IMR-90 (cell line): ENCODE results near the gene SERHL2. TPM values are rescaled to one million over a fixed set of nuclear protein-coding genes. Genes with fewer than 3 reads are reported as not detected.

Experiments
- ATAC-seq: fragments of 200-7000 bp; cut with Tn5 transposase; 2 replicates; pipeline ENCODE4 v1.9.1; 2020; ENCODE audit warnings: low read depth, mild to moderate bottlenecking, moderate library complexity
- BruUV-seq: library from RNA; stranded (reverse); fragments of 400-500 nt; replicated peaks from 2 replicates; lab custom pipeline; 2021; lab: Mats Ljungman, UMichigan
- CTCF ChIA-PET: fragments of 300-600 bp; formaldehyde crosslinking; extraction: SDS; loops from one replicate; lab custom pipeline; 2021; ENCODE audit warnings: antibody characterized with exemption; lab: Yijun Ruan, JAX
- POLR2A ChIA-PET: fragments of 300-600 bp; sonication (Branson Sonifier 250); formaldehyde crosslinking; loops from one replicate; lab custom pipeline; 2022; ENCODE audit warnings: antibody characterized with exemption; ENCODE audit not compliant: unreplicated experiment; lab: Charles Lee
- DNase-seq: peaks from one replicate; pipeline ENCODE4 v3.0.0; 2013
- H2AFZ ChIP-seq: replicated peaks from 2 replicates; pipeline ENCODE3; 2013; ENCODE audit warnings: low read length, mild to moderate bottlenecking; ENCODE audit not compliant: poor library complexity
- H2AK5ac ChIP-seq: 2 replicates; pipeline ENCODE4 v1.6.1; 2013; ENCODE audit warnings: low read depth, low read length, inconsistent platforms
- H2AK9ac ChIP-seq: replicated peaks from 2 replicates; pipeline ENCODE3; 2013; ENCODE audit warnings: mild to moderate bottlenecking, low read depth, low read length, moderate library complexity; ENCODE audit not compliant: poor library complexity
- H2BK120ac ChIP-seq: 2 replicates; pipeline ENCODE4 v1.6.1; 2013; ENCODE audit warnings: low read depth, low read length, inconsistent platforms
- H2BK15ac ChIP-seq: 3 replicates; pipeline ENCODE4 v1.6.1; 2013; ENCODE audit warnings: low read depth, low read length, inconsistent platforms
- H2BK20ac ChIP-seq: 2 replicates; pipeline ENCODE4 v1.6.1; 2013; ENCODE audit warnings: low read depth, mild to moderate bottlenecking, inconsistent platforms, low read length, moderate library complexity
- H2BK5ac ChIP-seq: 2 replicates; pipeline ENCODE4 v1.6.1; 2013; ENCODE audit warnings: mild to moderate bottlenecking, low read depth, low read length, inconsistent platforms; ENCODE audit not compliant: poor library complexity, severe bottlenecking
- H3K14ac ChIP-seq: replicated peaks from 2 replicates; pipeline ENCODE4 v1.6.1; 2013; ENCODE audit warnings: low read depth, low read length, inconsistent platforms
- H3K18ac ChIP-seq: 2 replicates; pipeline ENCODE4 v1.6.1; 2013; ENCODE audit warnings: low read depth, low read length, control low read depth
- H3K23ac ChIP-seq: 2 replicates; pipeline ENCODE4 v1.6.1; 2013; ENCODE audit warnings: low read depth, low read length, inconsistent platforms
- H3K27ac ChIP-seq: 2 replicates; pipeline ENCODE4 v1.5.1; 2013; ENCODE audit warnings: mild to moderate bottlenecking, control low read depth, low read length; ENCODE audit not compliant: insufficient read depth
- H3K27me3 ChIP-seq: 2 replicates; pipeline ENCODE4 v1.6.1; 2013; ENCODE audit warnings: low read length; ENCODE audit not compliant: control insufficient read depth, insufficient read depth
- H3K36me3 ChIP-seq: 2 replicates; pipeline ENCODE4 v1.6.1; 2013; ENCODE audit warnings: low read length, mixed read lengths; ENCODE audit not compliant: control insufficient read depth, insufficient read depth
- H3K4ac ChIP-seq: 2 replicates; pipeline ENCODE4 v1.6.1; 2013; ENCODE audit warnings: low read depth, low read length, inconsistent platforms
- H3K4me1 ChIP-seq: 2 replicates; pipeline ENCODE4 v1.6.1; 2013; ENCODE audit warnings: low read length, mixed read lengths; ENCODE audit not compliant: control insufficient read depth, insufficient read depth
- H3K4me2 ChIP-seq: 2 replicates; pipeline ENCODE4 v1.6.1; 2013; ENCODE audit warnings: low read depth, mild to moderate bottlenecking, control low read depth, low read length, moderate library complexity
- H3K4me3 ChIP-seq: 2 replicates; pipeline ENCODE4 v1.5.1; 2013; ENCODE audit warnings: low read depth, mild to moderate bottlenecking, control low read depth, low read length, moderate library complexity; ENCODE audit not compliant: insufficient read depth
- H3K56ac ChIP-seq: 2 replicates; pipeline ENCODE4 v1.6.1; 2013; ENCODE audit warnings: low read length, inconsistent platforms; ENCODE audit not compliant: insufficient read depth; ENCODE audit errors: extremely low read depth
- H3K79me1 ChIP-seq, 2 experiments: 2 replicates each; pipeline ENCODE4 v1.6.1; 2013; ENCODE audit warnings: low read length in 2 of 2, inconsistent platforms in 1 of 2, low read depth in 1 of 2
- H3K9ac ChIP-seq: 2 replicates; pipeline ENCODE4 v1.6.1; 2013; ENCODE audit warnings: low read depth, low read length, control low read depth
- H3K9me1 ChIP-seq: 2 replicates; pipeline ENCODE4 v1.6.1; 2013; ENCODE audit warnings: low read length, inconsistent platforms; ENCODE audit not compliant: insufficient read depth
- H3K9me3 ChIP-seq: 2 replicates; pipeline ENCODE4 v1.6.1; 2013; ENCODE audit warnings: low read length; ENCODE audit not compliant: control insufficient read depth, insufficient read depth
- H4K20me1 ChIP-seq: 2 replicates; pipeline ENCODE4 v1.6.1; 2013; ENCODE audit warnings: low read length, inconsistent platforms; ENCODE audit not compliant: insufficient read depth
- H4K5ac ChIP-seq: 2 replicates; pipeline ENCODE4 v1.6.1; 2013; ENCODE audit warnings: mild to moderate bottlenecking, low read depth, low read length, control low read depth
- H4K8ac ChIP-seq, 2 experiments: 2 replicates each; pipeline ENCODE4 v1.6.1; 2013; ENCODE audit warnings: low read depth in 2 of 2, low read length in 2 of 2, control low read depth in 1 of 2, inconsistent platforms in 1 of 2
- H4K91ac ChIP-seq: 2 replicates; pipeline ENCODE4 v1.6.1; 2013; ENCODE audit warnings: low read depth, low read length, inconsistent platforms; ENCODE audit not compliant: insufficient read depth
- BHLHE40 ChIP-seq: fragments of 150-350 bp; IDR thresholded peaks from 2 replicates; pipeline ENCODE4 v1.6.1; 2016; ENCODE audit warnings: mild to moderate bottlenecking, low read depth, low read length
- CEBPB ChIP-seq: IDR thresholded peaks from 2 replicates; pipeline ENCODE4 v1.6.1; 2012; ENCODE audit warnings: low read depth, low read length, improper control_type of control experiment
- CTCF ChIP-seq: conservative IDR thresholded peaks from 2 replicates; pipeline ENCODE4 v1.5.1; 2012; ENCODE audit warnings: mild to moderate bottlenecking, low read depth, low read length, improper control_type of control experiment
- FOS ChIP-seq: fragments of 150-350 bp; IDR thresholded peaks from 2 replicates; pipeline ENCODE4 v1.6.1; 2016; ENCODE audit warnings: low read depth, low read length
- MAZ ChIP-seq: IDR thresholded peaks from 2 replicates; pipeline ENCODE4 v1.6.1; 2012; ENCODE audit warnings: low read depth, mild to moderate bottlenecking, low read length, improper control_type of control experiment, moderate library complexity, borderline replicate concordance
- MXI1 ChIP-seq: IDR thresholded peaks from 2 replicates; pipeline ENCODE4 v1.6.1; 2012; ENCODE audit warnings: low read depth, mild to moderate bottlenecking, low read length, moderate library complexity, borderline replicate concordance
- POLR2A ChIP-seq: IDR thresholded peaks from 2 replicates; pipeline ENCODE4 v1.6.1; 2012; ENCODE audit warnings: mild to moderate bottlenecking, low read depth, low read length
- RAD21 ChIP-seq: IDR thresholded peaks from 2 replicates; pipeline ENCODE4 v1.6.1; 2012; ENCODE audit warnings: low read length, improper control_type of control experiment
- RCOR1 ChIP-seq: IDR thresholded peaks from 2 replicates; pipeline ENCODE4 v1.6.1; 2012; ENCODE audit warnings: mild to moderate bottlenecking, low read length, improper control_type of control experiment; ENCODE audit not compliant: insufficient replicate concordance
- RFX5 ChIP-seq: IDR thresholded peaks from 2 replicates; pipeline ENCODE4 v1.8.0; 2012; ENCODE audit warnings: low read depth, mild to moderate bottlenecking, low read length, moderate library complexity
- SMC3 ChIP-seq: fragments of 150-350 bp; IDR thresholded peaks from 2 replicates; pipeline ENCODE4 v1.6.1; 2016; ENCODE audit warnings: low read depth, mild to moderate bottlenecking, antibody characterized with exemption, low read length, moderate library complexity
- USF2 ChIP-seq: fragments of 150-350 bp; IDR thresholded peaks from 2 replicates; pipeline ENCODE4 v1.6.1; 2017; ENCODE audit warnings: mild to moderate bottlenecking, antibody characterized with exemption, low read length, low read depth
- WGBS, 2 experiments: methylation state at CpG; one replicate each; pipeline versions ENCODE4 v1.1.5 to v1.1.7; 2013; ENCODE audit warnings: missing lambda C conversion rate in 2 of 2; ENCODE audit not compliant: insufficient read length in 1 of 2; ENCODE audit errors: extremely low coverage in 2 of 2; 5-methylcytosine and 5-hydroxymethylcytosine counted together
- dilution Hi-C: fragments of 300-500 bp; cut with HindIII; formaldehyde crosslinking; loops from one replicate; pipeline ENCODE4 v1.14.3; 2018; ENCODE audit warnings: low sequenced_read_pairs; ENCODE audit not compliant: unreplicated experiment
- in situ Hi-C: fragments of 300-500 bp; cut with MboI; formaldehyde crosslinking; loops from 3 replicates; pipeline ENCODE4 v1.14.3; 2019; ENCODE audit warnings: low sequenced_read_pairs, inconsistent platforms, mixed read lengths
- intact Hi-C: fragments of 100-400 bp; cut with micrococcal nuclease; formaldehyde crosslinking; loops from 2 replicates; pipeline ENCODE4 v1.10.0; 2022
- polyA plus RNA-seq, 3 experiments: library from polyadenylated mRNA; depleted of rRNA; stranded (reverse); fragments of >200 nt; gene quantifications; 2 replicates each; pipeline ENCODE4 v1.2.3, GENCODE V29; 2012; ENCODE audit warnings: low replicate concordance in 1 of 3
- total RNA-seq: library from RNA; depleted of rRNA; stranded (reverse); fragments of >200 nt; gene quantifications from 2 replicates; pipeline ENCODE4 v1.2.3, GENCODE V29; 2012

Gene SERHL2
- total and polyA plus RNA-seq, 2 of the 4 experiments (the other 2 are of a cell fraction), result 4.5 to 5.0 TPM

DNA sequence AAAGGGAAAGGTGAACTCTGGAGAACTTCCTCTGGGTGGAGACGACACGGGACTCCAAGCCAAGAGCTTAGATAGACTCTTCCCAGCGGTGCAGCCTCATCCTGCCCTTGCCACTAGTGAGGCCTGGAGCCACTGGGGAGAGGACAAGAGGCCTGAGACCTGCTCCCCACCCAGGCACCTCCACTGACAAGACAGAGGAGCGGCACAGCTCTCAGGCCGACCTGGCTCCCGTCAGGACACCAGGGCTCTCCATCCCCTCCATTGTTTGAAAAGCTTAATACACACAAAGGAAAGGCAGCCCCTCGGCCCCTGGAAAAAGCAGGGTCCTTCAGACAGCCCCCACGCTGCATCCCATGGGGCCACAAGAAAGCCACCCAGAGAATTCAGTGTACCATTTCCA lies 31.3 kb downstream of the SERHL2 start:
- intact Hi-C loops (no loop called here), in situ Hi-C loops (no loop called here), dilution Hi-C loops (no loop called here)
- Histone ChIP-seq H3K27me3 (no peaks in the 10 kb centered on the region), H2BK20ac (no peak overlapping the region), H4K20me1 (no peaks in the 10 kb centered on the region), H3K4me2 (no peak overlapping the region), H3K27ac (no peak overlapping the region), H3K36me3 (peaks cover 49% of the 10 kb centered on the region), H3K56ac (no peak overlapping the region), H2BK120ac (no peak overlapping the region), H2BK15ac (no peak overlapping the region), H3K9me1 (no peaks in the 10 kb centered on the region), H3K9me3 (no peaks in the 10 kb centered on the region), H4K91ac (no peak overlapping the region), H3K4ac (no peak overlapping the region), H3K79me1 (peaks cover 3 to 13% of the 10 kb centered on the region in 2 experiments; a peak in 3 of 4 replicates), H3K18ac (no peak overlapping the region), H3K4me3 (no peak overlapping the region), H3K14ac (no peak overlapping the region), H2AK9ac (no peak overlapping the region), H3K23ac (no peak overlapping the region), H3K4me1 (peaks cover 6% of the 10 kb centered on the region; the same call in 1 of the 2 replicates), H2AK5ac (no peak overlapping the region), H2BK5ac (no peak overlapping the region), H3K9ac (no peak overlapping the region), H4K8ac (no peak overlapping the region), H4K5ac (no peak overlapping the region), H2AFZ (no peak overlapping the region)
- TF ChIP-seq CEBPB, result no peak
- no peak for TF ChIP-seq RCOR1
- no peak for TF ChIP-seq POLR2A
- no peak for TF ChIP-seq RAD21
- TF ChIP-seq FOS, result no peak
- no peak for TF ChIP-seq MXI1
- no peak for TF ChIP-seq SMC3
- TF ChIP-seq MAZ, result no peak
- no peak for TF ChIP-seq USF2
- no peak for TF ChIP-seq BHLHE40
- no peak for TF ChIP-seq RFX5
- TF ChIP-seq CTCF, result no peak
- CTCF ChIA-PET, result no interaction called here
- WGBS, 2 experiments, result no CpG with 5 or more reads among the region's 8 CpGs
- BruUV-seq, result no TSS peak
- DNase-seq, result no peak
- POLR2A ChIA-PET, result no interaction called here
- no peak for ATAC-seq
